NCI-H2107 treated with DMSO at 0.1 percent for 48 hours (cell line): ENCODE results near the gene OLFM1.

Experiments
- DNase-seq: peaks from one replicate; lab custom pipeline; 2025; ENCODE audit not compliant: unreplicated experiment; lab: John Stamatoyannopoulos, UW

OLFM1 gene

DNA sequence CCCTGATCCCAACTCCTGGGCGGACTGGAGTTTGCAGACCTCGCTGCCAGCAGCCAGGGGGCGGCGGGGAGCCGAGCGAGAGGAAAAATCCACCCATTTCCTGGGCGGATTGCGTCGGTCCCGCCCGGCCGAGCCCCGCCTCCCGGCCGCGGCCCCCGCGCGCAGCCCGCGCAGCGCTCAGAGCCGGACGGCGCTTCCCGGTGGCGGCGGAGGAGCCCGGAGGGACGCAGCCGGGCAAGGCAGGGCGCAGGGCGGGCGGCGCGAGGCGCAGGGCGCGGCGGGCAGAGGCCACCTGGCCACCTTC, at the start of gene OLFM1:
Gene OLFM1 (plus strand): TSS at position 180 of the 304 bp plus-strand sequence. CDS start 322 bp downstream, outside the sequence.
- no peak for DNase-seq

DNA sequence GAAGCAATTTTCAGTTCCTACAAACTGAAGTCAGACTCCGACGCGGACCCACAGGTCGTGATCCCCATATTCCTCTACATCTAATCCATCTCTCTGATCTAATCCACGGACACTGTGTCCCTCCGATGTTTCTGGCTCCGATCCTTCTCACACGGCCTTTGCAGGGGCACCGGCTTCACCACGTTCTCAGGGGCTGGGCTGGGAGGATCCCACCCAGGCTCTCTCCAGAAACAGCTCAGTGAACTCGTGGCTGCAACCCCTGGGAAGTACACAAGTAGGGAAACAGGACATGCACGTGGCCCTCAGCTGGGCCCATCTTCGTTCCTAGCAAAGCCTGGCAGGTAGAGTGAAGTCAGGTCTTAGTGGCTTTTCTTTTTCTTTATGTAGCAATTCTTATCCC, 49.1 kb upstream of the OLFM1 start:
- DNase-seq, result no peak

DNA sequence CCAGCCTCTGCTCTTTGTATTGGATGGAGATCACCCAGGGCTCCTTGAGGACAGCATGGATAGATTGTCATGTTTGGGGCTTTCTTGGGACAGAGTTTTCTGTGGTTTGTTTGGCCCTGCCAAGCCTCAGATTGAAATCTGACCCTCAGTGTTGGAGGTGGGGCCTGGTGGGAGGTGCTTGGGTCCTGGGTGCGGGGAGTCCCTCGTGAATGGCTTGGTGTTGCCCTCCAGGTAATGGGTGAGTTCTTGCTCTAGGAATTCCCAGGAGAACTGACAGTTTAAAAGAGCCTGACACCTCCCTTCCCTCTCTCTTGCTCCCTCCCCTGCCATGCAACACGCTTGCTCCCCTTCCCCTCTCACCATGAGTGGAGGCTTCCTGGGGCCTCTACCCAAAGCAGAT, 48.6 kb upstream of the OLFM1 start:
- DNase-seq, result no peak

DNA sequence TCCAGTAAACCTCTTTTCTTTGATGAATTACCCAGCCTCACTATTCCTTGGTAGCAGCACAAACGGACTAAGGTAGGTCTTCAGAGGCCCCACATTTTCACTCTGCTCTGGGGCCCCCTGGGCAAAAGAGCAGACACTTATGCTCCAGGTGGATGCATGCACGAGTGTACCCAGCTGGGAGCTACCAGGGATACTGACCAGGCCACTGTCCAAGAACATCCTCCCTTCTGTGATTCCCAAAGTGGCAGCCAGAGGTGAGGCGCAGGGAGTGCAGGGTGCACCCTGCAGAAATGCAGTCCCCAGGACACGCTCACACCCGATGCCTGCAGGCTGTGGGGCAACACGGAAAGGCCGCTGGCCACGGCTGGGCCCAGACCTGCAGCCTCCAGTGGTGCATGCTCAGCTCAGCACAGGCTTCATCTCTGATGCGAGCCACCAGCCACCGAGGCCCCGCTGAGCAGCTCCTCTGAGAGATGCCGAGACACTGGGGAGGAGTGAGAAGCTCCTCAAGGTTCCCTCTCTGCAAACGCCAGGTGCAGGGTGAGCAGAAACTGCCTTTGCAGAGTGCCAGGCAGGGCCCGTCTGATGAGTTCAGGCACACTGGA, 48.1 kb upstream of the OLFM1 start:
- no peak for DNase-seq

DNA sequence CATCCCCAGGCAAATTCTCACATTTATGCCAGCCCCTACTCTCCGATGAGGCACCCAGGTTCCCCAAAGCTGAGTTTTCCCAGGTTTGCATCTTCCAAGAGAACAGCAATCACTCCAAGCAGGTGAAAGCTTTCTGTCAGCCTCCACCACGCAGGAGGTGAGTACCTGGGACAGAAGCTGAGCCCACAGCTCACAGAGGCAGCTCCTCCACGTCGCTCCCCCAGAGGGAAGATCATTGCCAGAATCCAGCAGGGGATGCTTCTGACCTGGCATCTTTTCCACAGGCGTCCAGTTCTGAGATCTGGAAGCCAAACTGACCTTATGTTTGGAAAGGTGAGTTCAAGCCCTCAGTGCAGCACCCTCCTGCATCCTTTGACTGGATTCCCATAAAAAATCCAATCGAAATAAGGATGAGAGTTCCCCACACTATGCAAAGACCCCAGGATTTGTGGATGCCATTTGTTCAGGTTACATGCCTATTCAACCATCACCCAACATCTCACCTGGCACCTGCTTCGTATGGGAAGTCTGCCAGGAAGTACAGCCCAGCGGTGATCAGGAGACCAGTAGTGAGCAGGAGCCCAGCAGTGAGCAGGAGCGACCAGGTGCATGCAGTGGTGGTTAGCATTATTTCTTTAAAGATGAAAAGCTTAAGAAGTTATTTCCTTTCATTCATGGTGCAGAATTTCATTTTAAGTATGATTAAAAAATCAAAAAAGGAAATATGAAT, 47.4 kb upstream of the OLFM1 start:
- no peak for DNase-seq

DNA sequence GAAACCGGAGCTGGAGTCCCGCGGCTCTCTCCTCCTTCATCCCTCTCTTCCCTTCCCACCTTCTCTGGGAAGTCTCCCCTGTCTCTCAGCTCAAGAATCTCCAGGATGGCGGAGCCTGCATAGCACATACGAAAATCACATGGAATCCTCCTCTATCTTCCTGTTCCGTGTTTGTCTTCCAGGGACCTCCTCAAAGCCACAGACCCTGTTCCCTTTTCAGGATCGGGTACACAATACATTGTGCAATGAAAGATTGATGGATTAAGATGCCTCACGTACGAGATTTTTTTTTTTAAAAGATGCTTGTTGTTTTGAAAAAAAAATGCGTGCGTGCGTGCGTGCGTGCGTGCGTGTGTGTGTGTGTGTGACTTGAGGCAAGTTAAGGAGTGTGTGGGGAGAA, 46.6 kb upstream of the OLFM1 start:
- DNase-seq, result no peak

DNA sequence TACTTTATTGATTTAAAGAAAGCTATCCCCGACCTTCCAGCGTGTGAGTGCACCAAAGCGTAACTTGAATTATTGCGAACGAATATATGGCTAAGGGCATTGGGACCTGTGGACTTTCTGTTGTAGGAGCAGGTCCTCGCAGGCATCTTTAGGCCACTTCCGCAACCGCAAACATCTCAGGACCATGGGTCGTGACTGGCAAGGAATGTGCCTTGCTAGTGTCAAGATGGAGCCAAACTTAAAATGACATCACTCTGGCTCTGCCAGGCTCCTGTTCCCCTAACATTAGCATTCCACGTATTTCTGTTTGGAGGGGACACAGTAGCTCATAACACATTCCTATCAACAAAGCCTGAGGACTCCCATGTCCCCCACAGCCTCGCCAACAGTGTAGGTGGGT, 44.1 kb upstream of the OLFM1 start:
- no peak for DNase-seq

DNA sequence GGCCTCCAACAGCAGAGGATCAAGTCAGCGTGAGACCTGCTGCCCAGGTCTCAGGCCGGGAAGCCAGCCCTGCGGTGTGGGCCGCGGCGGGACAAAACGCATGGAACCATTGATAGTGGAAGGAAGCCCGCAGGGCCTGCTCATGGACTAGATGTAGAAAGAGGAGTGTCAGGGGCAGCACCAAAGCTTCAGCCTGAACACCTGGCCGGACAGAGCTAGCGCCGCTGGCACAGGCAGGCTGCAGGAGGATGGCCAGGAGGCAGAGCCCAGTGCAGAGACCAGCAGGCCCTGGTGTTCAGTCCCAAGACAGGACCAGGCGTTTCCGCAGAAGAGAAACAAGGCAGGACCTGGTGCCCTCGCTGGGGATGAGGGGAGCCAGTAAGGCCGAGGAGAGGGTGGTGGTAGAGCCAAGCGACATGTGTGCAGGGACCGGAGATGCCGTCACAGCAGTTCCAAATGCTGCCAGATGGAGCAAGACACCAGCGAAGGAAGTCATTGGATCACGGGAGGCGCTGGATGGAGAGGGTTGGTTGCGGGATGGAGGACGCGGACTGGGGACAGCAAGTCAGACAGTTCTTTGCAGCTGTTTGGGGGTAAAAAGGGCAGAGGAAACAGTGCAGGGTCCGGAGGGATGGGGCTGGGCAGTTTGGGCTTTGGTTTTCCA, 42.1 kb upstream of the OLFM1 start:
- no peak for DNase-seq

DNA sequence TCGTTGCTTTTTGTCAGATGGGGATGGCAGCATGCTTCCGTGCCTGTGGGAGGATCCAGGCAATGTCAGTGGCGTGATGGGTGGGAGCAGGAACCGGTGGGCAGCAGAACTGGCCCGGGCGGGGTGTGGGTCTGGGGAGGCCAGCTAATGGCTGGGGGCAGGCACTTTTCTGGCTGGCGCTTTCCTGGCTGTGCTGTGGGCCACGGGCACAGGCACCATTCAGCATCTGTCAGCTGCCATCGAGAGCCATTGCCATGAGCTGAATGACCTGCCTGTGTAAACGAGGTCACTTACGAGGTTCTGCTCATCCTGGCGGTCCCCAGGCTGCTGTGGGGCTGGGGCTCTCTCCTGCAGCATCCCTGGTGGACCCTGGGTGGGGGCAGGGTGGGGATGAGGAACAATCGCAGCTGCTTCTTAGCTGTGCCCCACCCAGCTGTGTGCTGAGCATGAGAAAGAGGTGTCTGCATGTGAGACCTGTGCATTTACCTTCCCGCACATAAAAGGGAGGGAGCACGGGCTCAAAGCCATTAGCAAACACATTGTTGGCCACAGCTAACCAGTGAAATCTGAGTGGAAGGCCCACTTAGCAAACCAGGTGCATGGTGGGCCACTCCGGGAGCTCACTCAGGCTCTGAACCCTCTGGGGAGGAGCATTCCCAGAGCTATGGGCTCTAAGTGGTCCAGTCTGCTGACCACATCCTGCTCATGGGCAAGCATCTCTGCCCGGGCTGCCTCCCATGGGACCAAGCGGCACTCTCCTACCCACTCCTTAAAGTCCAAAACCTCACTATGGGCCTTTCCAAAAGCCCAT, 41.3 kb upstream of the OLFM1 start:
- DNase-seq, result no peak

DNA sequence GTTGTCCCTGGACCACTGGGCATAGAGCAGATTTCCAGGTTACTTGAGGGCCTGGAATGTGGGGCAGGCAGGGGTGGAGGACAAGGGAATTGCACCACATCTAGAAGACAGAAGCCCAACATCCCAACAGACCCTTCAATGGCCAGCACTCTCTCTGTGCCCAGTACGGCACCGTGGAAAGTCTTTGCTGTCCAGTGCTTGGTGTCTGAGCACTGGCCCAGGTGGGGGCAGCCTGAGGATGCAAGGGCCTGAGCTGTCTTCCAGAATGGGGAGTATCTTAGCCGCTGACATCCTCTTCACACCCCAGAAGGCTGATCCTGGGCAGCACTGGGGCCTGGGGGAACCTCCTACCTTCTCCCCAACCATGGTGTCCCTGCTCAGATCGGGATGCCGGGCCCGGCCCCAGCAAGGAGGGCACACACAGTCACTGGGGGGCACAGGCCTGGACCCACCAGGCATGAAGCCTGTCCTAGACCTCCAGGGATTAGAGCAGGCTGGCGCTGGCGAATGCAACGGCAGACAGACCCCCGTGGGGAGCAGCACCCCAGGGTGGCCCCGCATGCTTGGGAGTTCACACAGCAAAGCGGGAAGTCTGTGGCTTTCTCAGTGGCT, 40.6 kb upstream of the OLFM1 start:
- no peak for DNase-seq

DNA sequence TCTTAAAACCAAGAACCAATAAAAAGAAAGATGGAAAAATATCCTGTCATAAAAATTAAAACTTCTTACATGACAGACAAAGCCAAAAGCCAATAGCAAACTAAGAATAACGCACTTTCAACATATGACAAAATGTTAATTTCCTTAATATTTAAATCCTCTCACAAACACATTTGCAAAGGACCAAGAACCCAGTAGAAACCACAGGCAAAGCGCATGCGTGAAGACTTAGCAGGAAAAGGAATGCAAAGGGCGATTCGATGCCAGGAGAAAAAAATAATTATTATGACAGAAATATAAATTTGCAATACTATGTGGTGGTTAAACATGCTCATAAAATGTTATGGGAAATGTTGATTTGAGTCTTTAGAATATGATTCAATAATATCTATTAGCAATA, 39.9 kb upstream of the OLFM1 start:
- DNase-seq, result no peak

DNA sequence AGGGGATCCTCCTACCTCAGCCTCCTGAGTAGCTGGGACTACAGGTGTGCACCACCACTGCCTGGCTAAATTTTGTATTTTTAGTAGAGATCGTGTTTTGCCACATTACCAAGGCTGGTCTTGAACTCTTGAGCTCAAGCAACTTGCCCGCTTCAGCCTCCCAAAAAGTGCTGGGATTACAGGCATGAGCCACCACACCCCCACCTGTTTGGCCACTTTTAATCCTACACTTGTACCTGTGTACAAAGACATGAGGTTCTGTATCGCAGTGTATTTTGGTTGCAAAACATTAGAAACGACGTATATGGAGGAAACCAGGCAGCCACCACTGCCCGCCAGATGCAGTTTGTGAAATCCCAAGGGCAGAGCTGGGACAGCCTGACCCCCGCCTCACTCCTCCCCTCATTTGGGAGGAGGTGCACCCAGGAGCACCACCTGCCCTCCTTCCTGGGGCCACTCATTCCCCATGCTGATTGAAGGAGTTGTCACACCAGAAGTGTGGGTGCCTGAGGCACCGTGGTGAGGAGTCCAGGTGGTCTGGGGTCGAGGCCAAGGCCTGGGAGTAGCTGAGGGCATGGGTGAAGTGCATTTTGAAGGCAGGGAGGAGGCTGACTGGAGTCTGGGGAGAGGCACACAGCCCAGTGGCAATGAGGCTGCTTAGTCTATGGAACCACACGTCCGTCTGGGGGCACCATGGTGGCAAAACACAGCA, 39.3 kb upstream of the OLFM1 start:
- DNase-seq, result no peak

DNA sequence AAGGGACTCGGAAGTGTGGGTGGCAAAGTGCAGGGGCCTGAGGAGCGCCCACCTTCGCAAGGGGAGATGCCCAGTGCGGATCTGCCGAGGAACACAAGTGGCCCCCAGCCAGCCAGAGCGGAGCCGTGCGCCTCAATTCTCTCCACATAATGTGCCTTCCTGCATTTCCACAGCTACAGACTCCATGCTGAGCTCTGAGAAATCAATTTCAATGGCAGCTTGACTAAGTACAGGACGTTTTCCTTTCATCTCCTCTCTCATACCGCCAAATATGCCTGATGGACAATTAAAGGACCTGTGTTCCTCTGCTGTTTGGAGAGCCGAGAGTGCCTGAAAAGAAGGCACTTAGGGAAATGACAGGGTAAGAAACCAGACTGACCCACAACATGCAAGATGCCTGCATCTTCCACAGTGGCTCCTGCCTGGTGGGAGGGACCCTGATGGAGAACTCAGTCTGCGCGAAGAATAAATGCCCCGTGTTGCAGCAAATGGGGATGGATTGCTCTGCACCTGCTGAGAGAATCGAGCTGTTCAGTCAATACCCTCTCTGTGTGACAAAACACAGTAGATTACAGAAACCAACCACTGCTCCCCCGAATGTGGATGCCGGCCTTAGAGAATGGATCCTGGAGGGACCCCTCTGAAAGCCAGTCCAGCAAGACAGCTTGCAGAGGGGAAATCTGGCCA, 38.6 kb upstream of the OLFM1 start:
- no peak for DNase-seq

DNA sequence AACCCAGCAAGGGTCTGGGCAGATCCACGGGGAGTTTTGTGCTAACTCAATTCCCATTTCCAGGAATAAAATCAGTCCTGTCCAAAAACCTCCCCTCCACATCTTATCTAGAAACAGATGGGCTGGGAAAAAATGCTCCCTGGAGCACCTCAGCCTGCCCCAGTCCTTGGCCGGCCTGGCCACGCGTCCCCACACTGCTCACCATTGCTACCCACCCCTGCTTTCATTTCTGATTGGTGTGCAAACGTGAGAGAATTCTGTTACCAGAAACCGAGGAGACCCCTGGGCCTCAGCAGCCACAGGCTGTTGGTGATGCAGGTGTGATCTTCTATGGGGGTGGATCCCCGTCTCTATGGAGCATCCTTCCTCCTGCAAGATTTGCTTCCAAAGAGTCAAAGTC, 38.0 kb upstream of the OLFM1 start:
- no peak for DNase-seq

DNA sequence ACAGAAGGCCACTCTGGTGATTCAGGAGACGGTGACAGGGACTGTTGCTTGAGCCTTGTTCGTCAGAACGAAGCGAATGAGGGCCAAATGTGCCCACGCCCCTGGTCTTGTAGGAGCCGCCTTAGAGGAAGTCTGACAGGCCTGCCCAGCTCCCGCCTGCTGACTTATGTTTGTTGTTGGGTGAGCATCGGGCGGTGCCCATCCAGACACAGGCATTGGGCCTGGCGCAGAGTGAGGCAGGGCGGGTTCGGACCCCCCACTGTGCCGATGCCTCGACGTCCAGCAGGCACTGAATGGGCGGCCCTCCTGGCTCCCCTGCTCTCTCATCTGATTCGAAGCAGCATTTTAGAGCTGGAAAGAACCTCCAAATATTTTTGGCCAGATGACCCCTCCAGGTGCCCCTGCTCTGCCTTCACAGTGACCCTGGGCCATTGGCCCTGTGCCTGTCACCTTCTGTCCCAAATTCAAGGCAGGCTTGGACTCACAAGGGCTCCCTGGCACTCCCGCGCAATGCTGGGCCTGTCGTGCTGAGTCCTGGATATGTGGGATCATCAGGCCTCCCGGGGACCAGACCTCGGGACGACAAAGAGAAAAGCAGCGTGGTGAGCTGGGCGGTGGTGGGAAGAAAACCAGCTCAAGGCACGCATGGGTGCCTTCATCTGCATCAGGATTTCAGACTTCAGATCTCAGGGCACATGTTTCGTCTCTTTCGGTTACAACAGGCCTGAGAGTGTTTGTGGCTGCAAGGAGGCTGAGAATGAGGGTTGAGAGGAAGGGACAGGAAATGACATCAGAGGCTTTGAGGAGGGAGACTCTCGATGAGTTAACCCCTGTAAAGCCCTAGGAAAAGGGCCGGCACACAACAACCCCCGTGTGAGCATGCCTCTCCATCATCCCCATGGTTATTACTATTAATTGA, 37.1 kb upstream of the OLFM1 start:
- DNase-seq, result no peak

DNA sequence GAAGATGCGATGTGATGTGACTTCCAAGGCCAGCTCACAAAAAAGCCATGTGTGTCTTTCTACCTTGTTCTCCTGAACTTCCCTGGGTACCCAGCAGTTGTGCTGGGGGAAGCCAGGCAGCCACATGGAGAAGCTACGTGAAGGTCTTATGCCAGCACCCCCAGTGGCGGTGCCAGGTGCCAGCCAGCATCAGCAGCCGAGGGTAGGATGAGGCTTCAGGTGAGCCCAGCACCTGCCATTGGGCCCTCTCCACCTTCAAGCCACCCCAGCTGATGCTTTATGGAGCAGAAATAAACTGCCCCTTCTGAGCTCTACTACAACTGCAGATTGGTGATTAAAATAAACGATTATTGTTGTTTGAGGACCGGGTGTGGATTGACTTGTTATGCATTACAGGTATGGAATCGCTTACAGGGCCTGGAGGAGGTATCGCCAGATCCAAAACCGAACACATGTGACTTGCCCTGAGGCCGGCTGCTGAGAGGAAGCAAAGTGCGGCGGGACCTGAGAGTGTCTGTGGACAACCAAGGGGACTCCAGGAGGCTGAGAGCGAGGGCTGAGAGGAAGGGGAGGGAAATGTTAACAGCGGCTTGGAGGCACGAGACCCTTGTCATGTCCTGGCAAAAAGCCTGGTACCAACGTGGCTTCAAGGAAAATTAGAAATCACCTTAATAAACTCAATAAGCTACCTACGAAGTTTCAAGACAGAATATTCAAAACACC, 36.0 kb upstream of the OLFM1 start:
- no peak for DNase-seq

DNA sequence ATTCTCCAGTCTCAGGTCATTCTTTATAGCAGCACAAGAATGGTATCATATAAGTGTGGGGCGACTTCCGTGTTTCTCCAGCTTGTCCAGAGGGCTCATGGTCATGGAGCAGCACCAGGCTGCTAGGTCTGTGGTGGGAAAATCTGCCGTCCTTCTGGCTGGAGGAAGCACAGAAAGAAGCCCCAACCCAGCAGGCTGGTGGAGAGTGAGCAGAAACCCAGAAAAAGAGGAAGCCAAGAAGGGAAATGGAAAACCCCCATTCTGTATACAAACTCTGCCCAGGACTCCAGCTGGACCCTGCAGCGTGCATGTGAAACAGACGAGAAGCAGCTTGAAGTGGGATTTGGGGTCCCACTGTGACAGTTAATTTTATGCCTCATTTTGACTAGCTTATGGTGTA, 34.3 kb upstream of the OLFM1 start:
- no peak for DNase-seq

DNA sequence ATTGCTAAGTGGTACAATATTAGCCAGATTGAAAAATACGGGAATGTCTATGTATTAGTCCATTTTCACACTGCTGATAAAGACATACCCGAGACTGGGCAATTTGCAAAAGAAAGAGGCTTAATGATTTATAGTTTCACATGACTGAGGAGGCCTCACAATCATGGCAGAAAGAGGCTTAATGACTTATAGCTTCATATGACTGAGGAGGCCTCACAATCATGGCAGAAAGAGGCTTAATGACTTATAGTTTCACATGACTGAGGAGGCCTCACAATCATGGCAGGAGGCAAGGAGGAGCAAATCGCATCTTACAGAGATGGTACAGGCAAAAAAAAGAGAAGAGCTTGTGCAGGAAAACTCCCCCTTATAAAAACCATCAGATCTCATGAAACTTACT, 32.3 kb upstream of the OLFM1 start:
- DNase-seq, result no peak

DNA sequence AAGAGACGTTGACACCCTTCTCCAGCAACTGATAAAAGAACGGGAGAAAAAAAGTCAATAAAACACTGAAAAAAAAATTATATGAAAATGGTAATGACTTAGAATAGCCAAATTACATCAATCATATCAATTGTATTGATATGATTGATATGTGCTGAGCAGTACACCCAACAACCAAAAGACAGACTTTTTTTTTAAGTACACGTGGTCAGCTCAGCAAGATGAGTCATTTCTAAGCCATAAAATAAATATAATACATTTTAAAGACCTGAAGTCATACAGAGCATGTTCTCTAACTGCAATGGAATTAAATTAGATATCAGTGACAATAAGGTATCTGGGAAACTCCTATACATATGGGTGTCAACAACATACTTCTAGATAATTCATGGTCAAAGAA, 30.9 kb upstream of the OLFM1 start:
- no peak for DNase-seq
